Body of pancreas (tissue), 4 donors: ENCODE data around the gene EPS15. TPM values are rescaled to one million over a fixed set of nuclear protein-coding genes. Genes with fewer than 3 reads are reported as not detected.

ENCODE experiments used
- ATAC-seq: fragments of 150-250 bp; one replicate; pipeline ENCODE4 v1.9.1; 2016
- DNase-seq, 4 donors: peaks; one replicate each; pipeline ENCODE4 v3.0.0-alpha.2; 2019
- H3K27ac ChIP-seq, 4 donors: fragments of 200-600 bp; sonication (generic); 1 replicate in 3 of 4; 2 replicates in 1 of 4; pipeline versions ENCODE4 v1.5.1 to v1.6.1; 2016 to 2019; ENCODE audit warnings: mild to moderate bottlenecking in 1 of 4, mixed read lengths in 1 of 4, moderate library complexity in 1 of 4
- H3K27me3 ChIP-seq, 2 donors: fragments of 200-600 bp; sonication (generic); one replicate each; pipeline ENCODE4 v1.6.0; 2016; ENCODE audit warnings: mild to moderate bottlenecking in 1 of 2
- H3K36me3 ChIP-seq, 2 donors: fragments of 200-600 bp; sonication (generic); replicated peaks in 1 of 2; 2 replicates each; pipeline ENCODE4 v1.5.1; 2016; ENCODE audit warnings: low read depth in 2 of 2; ENCODE audit not compliant: insufficient read depth in 1 of 2
- H3K4me1 ChIP-seq: fragments of 200-600 bp; sonication (generic); one replicate; pipeline ENCODE4 v1.6.0; 2016
- H3K4me3 ChIP-seq, 2 donors: fragments of 200-600 bp; sonication (generic); 1 replicate in 1 of 2; 2 replicates in 1 of 2; pipeline ENCODE4 v1.5.1; 2016 to 2019
- H3K9me3 ChIP-seq, 3 donors: fragments of 200-600 bp; sonication (generic); 1 replicate in 2 of 3; 2 replicates in 1 of 3; pipeline ENCODE4 v1.5.1; 2016
- CTCF ChIP-seq, 7 experiments: fragments of 450-650 bp in 4 of 7; fragments of 200-600 bp in 3 of 7; sonication (generic) in 3 of 7; IDR thresholded peaks; one replicate each; pipeline ENCODE4 v1.5.1; 2016 to 2019; ENCODE audit warnings: antibody characterized with exemption in 7 of 7
- POLR2A ChIP-seq, 3 donors: fragments of 450-650 bp; IDR thresholded peaks; one replicate each; pipeline ENCODE4 v1.6.1; 2016; ENCODE audit warnings: antibody characterized with exemption in 3 of 3, mild to moderate bottlenecking in 2 of 3
- WGBS, 2 donors: methylation state at CpG; one replicate each; pipeline ENCODE4 v1.1.5; 2017; 5-methylcytosine and 5-hydroxymethylcytosine counted together
- intact Hi-C: fragments of 100-400 bp; cut with DNase I; formaldehyde crosslinking; loops from one replicate; pipeline ENCODE4 v1.15.1; 2023
- total RNA-seq, 2 donors: library from RNA; depleted of rRNA; stranded (reverse); fragments of >200 nt; gene quantifications; one replicate each; pipeline ENCODE4 v1.1.0, GENCODE V29; 2016

The EPS15 gene
- total RNA-seq, 2 donors from 2014 or later = 37.4 to 46.8 TPM

DNA sequence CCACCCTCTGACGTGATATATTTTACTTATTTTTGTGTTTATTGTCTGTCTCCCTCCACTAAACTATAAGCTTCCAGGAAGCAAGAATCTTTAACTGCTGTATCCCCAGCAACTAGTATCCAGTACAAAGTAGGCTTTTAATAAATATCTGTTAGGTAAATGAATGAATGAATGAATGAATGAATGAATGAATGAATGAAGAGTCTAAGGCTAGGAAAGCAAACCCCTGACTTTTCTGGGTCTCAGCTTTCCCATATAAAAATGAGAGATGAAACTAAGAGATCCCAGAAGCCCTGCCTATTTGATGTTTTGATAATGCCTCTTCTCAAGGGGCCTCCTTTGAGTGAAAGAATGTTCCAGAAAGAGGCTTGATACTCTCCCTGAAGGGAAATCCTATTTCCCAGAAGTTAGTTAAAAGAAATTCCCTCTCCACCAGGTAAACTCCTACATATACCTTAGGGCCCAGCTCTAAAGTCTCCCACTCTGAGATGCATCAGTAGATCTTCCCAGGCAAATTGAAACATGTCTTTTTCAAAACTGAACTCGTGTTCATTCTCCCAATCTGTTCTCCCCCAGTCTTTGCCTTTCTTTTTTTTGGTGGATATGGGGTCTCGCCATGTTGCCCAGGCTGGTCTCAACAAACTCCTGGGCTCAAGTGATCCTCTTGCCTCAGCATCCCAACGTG is 196.5 kb downstream of the EPS15 start:
- intact Hi-C loops = no loop called here
- H3K27me3 ChIP-seq = no peaks in the 10 kb centered on the region
- 89 to 95% methylated on average over 4 of the region's 4 CpGs for WGBS, 2 donors
- no peaks in the 10 kb centered on the region for H3K4me1 ChIP-seq
- no peaks in the 10 kb centered on the region for H3K36me3 ChIP-seq
- H3K27ac ChIP-seq = no peak overlapping the region
- no peak for ATAC-seq
- TF ChIP-seq CTCF (IDR thresholded peaks at IDR 0.05) (no peak), POLR2A (IDR thresholded peaks at IDR 0.05) (no peak)
- no peak overlapping the region for H3K4me3 ChIP-seq
- DNase-seq = no peak
- H3K9me3 ChIP-seq = no peaks in the 10 kb centered on the region

- TF ChIP-seq CTCF (IDR thresholded peaks at IDR 0.05) = no peak
- TF ChIP-seq POLR2A (IDR thresholded peaks at IDR 0.05) = no peak
- Histone ChIP-seq H3K4me1 (peaks cover 5% of the 10 kb centered on the region), H3K27ac (no peak overlapping the region), H3K4me3 (no peak overlapping the region), H3K9me3 (no peaks in the 10 kb centered on the region), H3K27me3 (no peaks in the 10 kb centered on the region), H3K36me3 (no peaks in the 10 kb centered on the region)
- WGBS, 2 donors = 80% methylated on average over 2 of the region's 2 CpGs; no CpG with 5 or more reads in 1 of the 2 donors
- intact Hi-C loops = no loop called here
- DNase-seq (no peak), ATAC-seq (no peak)
These were observed 197.2 kb downstream of the EPS15 start for GRCh38 chr1:51321924-51322280.

GRCh38 chr1:51320967-51321923 is 197.8 kb downstream of the EPS15 start:
- ATAC-seq = no peak
- 92% methylated on average over 10 to 11 of the region's 11 CpGs for WGBS, 2 donors
- Histone ChIP-seq H3K36me3 (no peaks in the 10 kb centered on the region), H3K9me3 (no peaks in the 10 kb centered on the region), H3K4me3 (no peak overlapping the region), H3K27ac (no peak overlapping the region), H3K4me1 (peaks cover 12% of the 10 kb centered on the region), H3K27me3 (no peaks in the 10 kb centered on the region)
- DNase-seq = no peak
- TF ChIP-seq POLR2A (IDR thresholded peaks at IDR 0.05) (no peak), CTCF (IDR thresholded peaks at IDR 0.05) (no peak)
- intact Hi-C loops = no loop called here

GRCh38 chr1:51317798-51318197 is 201.3 kb downstream of the EPS15 start:
- DNase-seq (no peak), ATAC-seq (no peak)
- Histone ChIP-seq H3K36me3 (no peaks in the 10 kb centered on the region), H3K9me3 (no peaks in the 10 kb centered on the region), H3K27ac (no peak overlapping the region), H3K4me3 (no peak overlapping the region), H3K4me1 (peaks cover 29% of the 10 kb centered on the region), H3K27me3 (no peaks in the 10 kb centered on the region)
- no peak for TF ChIP-seq POLR2A (IDR thresholded peaks at IDR 0.05)
- no peak for TF ChIP-seq CTCF (IDR thresholded peaks at IDR 0.05)
- WGBS, 2 donors = 90 to 91% methylated on average over 7 of the region's 7 CpGs
- intact Hi-C loops = no loop called here
